22Rv1 (cell line): ENCODE results near the gene HLCS.

ENCODE experiments used
- CTCF ChIP-seq: fragments of 450-650 bp; IDR thresholded peaks from 2 replicates; pipeline ENCODE4 v1.5.1; 2017; ENCODE audit warnings: mild to moderate bottlenecking
- ZFX ChIP-seq: fragments of 450-650 bp; IDR thresholded peaks from 2 replicates; pipeline ENCODE4 v1.6.1; 2017; ENCODE audit warnings: antibody characterized with exemption, borderline replicate concordance

DNA sequence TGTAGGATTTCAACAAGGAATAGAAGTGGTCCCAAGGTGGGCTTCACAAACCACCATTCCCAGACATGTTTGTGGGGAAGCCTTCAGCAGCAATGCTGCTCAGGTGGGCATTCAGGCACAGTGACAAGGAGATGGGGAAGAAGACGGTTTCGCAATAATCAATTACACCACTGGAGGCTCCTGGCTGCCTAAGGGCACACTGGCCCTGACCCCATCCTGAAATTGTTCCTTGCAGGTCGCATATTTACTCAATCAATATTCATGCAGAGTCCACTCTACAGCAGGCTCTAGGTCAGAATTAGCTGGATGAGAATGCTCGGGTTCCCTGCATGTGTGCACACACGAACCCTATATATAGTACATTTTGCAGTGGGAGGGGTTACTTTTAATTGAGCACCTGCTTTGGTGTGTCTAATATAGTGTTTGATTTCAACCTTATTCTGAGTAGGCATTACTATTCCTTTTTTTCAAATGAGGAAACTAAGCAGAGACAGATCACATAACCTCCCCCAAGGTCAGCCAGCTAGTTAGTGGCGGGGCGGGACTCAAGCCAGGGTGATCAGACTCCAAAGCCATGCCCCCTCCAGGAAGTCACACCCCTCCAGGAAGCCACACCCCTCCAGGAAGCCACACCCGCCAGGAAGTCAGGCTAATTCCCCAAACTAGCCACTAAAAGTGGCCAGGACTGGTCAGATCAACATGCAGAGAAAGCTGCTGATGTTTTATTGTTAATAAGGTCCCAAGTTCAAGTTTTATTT, 106.5 kb downstream of the HLCS start:
- TF ChIP-seq ZFX = no peak
- no peak for TF ChIP-seq CTCF
